ENCODE measurements around the gene BABAM1. TPM values are rescaled to one million over a fixed set of nuclear protein-coding genes. Genes with fewer than 3 reads are reported as not detected.
"Not testable (repeated sequence)": the region's sequence is repeated elsewhere in the genome, so short reads cannot be mapped to it uniquely, and the experiment has no call there.

The BABAM1 gene
- total and polyA plus RNA-seq, 2 donors (not counting 1 experiment from before 2014, with no cell fraction given), result 68.8 to 74.3 TPM

DNA sequence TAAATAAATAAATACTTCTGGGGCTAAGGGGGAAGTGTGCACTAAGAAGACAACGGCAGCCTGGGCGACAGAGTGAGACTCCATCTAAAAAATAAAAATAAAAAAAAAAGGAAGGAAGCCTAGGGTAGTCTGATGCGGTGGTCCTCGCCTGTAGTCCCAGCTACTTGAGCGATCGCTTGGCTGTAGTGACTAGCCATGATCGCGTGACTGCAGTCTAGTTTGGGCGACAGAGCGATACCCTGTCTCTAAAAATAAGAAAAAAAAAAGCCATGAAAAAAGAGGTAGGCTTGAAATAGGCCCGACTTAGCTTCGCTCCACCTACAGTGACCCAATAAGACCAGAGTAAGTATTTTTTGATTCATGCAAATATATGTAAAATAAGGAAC, 661 bp upstream of the BABAM1 start:
- Histone ChIP-seq H3K4me1 (ENCODE audit: control insufficient read depth, extremely low read depth, insufficient read depth, low read length) (no peaks in the 10 kb centered on the region), H3K9ac (ENCODE audit: insufficient read depth, low read length) (no peak overlapping the region), H3K79me2 (ENCODE audit: control insufficient read depth, insufficient read depth, low read length) (peaks cover 5% of the 10 kb centered on the region), H3K36me3 (ENCODE audit: control insufficient read depth, insufficient read depth, low read length) (peaks cover 6% of the 10 kb centered on the region), H3K27me3 (ENCODE audit: control insufficient read depth, insufficient read depth, low read length) (no peaks in the 10 kb centered on the region), H3K4me2 (ENCODE audit: extremely low read depth, insufficient read depth, low read length) (no peak overlapping the region), H3K9me3 (ENCODE audit: control insufficient read depth, insufficient read depth, low read depth, low read length) (no peaks in the 10 kb centered on the region), H4K20me1 (ENCODE audit: control insufficient read depth, extremely low read depth, insufficient read depth, low read length) (no peaks in the 10 kb centered on the region), H3K27ac (ENCODE audit: insufficient read depth, low read length) (no peak overlapping the region), H2AFZ (ENCODE audit: low read length) (no peak overlapping the region), H3K4me3 (replicated peaks in 1 of 4; ENCODE audit: control extremely low read depth in 1 of 4, insufficient read depth in 1 of 4, low read depth in 3 of 4, low read length in 4 of 4) (no peak overlapping the region)
- no peak for TF ChIP-seq EZH2 (IDR thresholded peaks at IDR 0.05; ENCODE audit: low read length, missing control alignments)
- TF ChIP-seq, protein P1, sequence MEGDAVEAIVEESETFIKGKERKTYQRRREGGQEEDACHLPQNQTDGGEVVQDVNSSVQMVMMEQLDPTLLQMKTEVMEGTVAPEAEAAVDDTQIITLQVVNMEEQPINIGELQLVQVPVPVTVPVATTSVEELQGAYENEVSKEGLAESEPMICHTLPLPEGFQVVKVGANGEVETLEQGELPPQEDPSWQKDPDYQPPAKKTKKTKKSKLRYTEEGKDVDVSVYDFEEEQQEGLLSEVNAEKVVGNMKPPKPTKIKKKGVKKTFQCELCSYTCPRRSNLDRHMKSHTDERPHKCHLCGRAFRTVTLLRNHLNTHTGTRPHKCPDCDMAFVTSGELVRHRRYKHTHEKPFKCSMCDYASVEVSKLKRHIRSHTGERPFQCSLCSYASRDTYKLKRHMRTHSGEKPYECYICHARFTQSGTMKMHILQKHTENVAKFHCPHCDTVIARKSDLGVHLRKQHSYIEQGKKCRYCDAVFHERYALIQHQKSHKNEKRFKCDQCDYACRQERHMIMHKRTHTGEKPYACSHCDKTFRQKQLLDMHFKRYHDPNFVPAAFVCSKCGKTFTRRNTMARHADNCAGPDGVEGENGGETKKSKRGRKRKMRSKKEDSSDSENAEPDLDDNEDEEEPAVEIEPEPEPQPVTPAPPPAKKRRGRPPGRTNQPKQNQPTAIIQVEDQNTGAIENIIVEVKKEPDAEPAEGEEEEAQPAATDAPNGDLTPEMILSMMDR (conservative IDR thresholded peaks at IDR 0.05 in 1 of 2, IDR thresholded peaks at IDR 0.05 in 1 of 2; ENCODE audit: low read depth in 1 of 2, low read length in 2 of 2), result no peak
- DNase-seq (ENCODE audit: low read depth in 2 of 2), result no peak

DNA sequence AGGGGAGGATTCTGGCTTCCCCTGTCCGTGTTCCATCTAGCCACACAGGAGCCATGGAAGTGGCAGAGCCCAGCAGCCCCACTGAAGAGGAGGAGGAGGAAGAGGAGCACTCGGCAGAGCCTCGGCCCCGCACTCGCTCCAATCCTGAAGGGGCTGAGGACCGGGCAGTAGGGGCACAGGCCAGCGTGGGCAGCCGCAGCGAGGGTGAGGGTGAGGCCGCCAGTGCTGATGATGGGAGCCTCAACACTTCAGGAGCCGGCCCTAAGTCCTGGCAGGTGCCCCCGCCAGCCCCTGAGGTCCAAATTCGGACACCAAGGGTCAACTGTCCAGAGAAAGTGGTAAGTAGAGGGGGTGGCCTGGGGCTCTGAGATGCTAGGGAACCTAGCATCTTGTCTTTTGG, 1.5 kb downstream of the BABAM1 start:
- Histone ChIP-seq H3K79me2 (ENCODE audit: control insufficient read depth, insufficient read depth, low read length) (peaks cover 5% of the 10 kb centered on the region), H3K27me3 (ENCODE audit: control insufficient read depth, insufficient read depth, low read length) (no peaks in the 10 kb centered on the region), H2AFZ (ENCODE audit: low read length) (no peak overlapping the region), H3K9me3 (ENCODE audit: control insufficient read depth, insufficient read depth, low read depth, low read length) (no peaks in the 10 kb centered on the region), H3K4me1 (ENCODE audit: control insufficient read depth, extremely low read depth, insufficient read depth, low read length) (no peaks in the 10 kb centered on the region), H3K27ac (ENCODE audit: insufficient read depth, low read length) (no peak overlapping the region), H3K4me3 (replicated peaks in 1 of 4; ENCODE audit: control extremely low read depth in 1 of 4, insufficient read depth in 1 of 4, low read depth in 3 of 4, low read length in 4 of 4) (no peak overlapping the region), H3K4me2 (ENCODE audit: extremely low read depth, insufficient read depth, low read length) (no peak overlapping the region), H3K36me3 (ENCODE audit: control insufficient read depth, insufficient read depth, low read length) (peaks cover 9% of the 10 kb centered on the region), H4K20me1 (ENCODE audit: control insufficient read depth, extremely low read depth, insufficient read depth, low read length) (no peaks in the 10 kb centered on the region), H3K9ac (ENCODE audit: insufficient read depth, low read length) (no peak overlapping the region)
- DNase-seq (ENCODE audit: low read depth in 2 of 2), result no peak
- no peak for TF ChIP-seq EZH2 (IDR thresholded peaks at IDR 0.05; ENCODE audit: low read length, missing control alignments)
- TF ChIP-seq, protein P1 (conservative IDR thresholded peaks at IDR 0.05 in 1 of 2, IDR thresholded peaks at IDR 0.05 in 1 of 2; ENCODE audit: low read depth in 1 of 2, low read length in 2 of 2), result no peak

DNA sequence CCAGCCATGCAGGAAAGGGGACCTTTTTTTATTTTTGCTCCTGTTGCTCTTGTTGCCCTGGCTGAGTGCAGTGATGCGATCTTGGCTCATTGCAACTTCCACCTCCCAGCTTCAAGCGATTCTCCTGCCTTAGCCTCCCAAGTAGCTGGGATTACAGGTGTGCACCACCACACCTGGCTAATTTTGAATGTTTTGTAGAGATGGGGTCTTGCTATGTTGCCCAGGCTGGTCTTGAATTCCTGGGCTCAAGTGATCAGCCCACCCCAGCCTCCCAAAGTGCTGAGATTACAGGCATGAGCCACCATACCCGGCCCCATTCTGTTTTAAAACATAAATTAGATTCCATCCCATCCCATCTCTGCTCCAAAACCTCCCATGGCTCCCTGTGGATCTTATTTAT, 7.6 kb downstream of the BABAM1 start:
- peaks cover 21% of the 10 kb centered on the region for H3K36me3 ChIP-seq (ENCODE audit: control insufficient read depth, insufficient read depth, low read length)
- H3K9me3 ChIP-seq (ENCODE audit: control insufficient read depth, insufficient read depth, low read depth, low read length); DNase-seq (ENCODE audit: low read depth in 2 of 2); H3K27ac ChIP-seq (ENCODE audit: insufficient read depth, low read length); H3K79me2 ChIP-seq (ENCODE audit: control insufficient read depth, insufficient read depth, low read length); H3K4me1 ChIP-seq (ENCODE audit: control insufficient read depth, extremely low read depth, insufficient read depth, low read length); H3K27me3 ChIP-seq (ENCODE audit: control insufficient read depth, insufficient read depth, low read length); H3K9ac ChIP-seq (ENCODE audit: insufficient read depth, low read length); H4K20me1 ChIP-seq (ENCODE audit: control insufficient read depth, extremely low read depth, insufficient read depth, low read length); H2AFZ ChIP-seq (ENCODE audit: low read length); H3K4me2 ChIP-seq (ENCODE audit: extremely low read depth, insufficient read depth, low read length); H3K4me3 ChIP-seq (replicated peaks in 1 of 4; ENCODE audit: control extremely low read depth in 1 of 4, insufficient read depth in 1 of 4, low read depth in 3 of 4, low read length in 4 of 4): not testable (repeated sequence)
